Fibroblast of lung (primary cell): ENCODE data around the gene CLN5. TPM values are rescaled to one million over a fixed set of nuclear protein-coding genes. Genes with fewer than 3 reads are reported as not detected.

Experiments
- DNase-seq, 2 donors: peaks; one replicate each; pipeline versions ENCODE4 v3.0.0 to v3.0.0-alpha.2; 2010; ENCODE audit warnings: low read depth in 2 of 2
- H2AFZ ChIP-seq: 2 replicates; pipeline ENCODE4 v1.5.1; 2012; ENCODE audit warnings: low read length, control low read depth, inconsistent platforms
- H3K27ac ChIP-seq: 2 replicates; pipeline ENCODE4 v1.5.1; 2011; ENCODE audit warnings: low read length, control low read depth; ENCODE audit not compliant: insufficient read depth
- H3K27me3 ChIP-seq: 2 replicates; pipeline ENCODE4 v1.5.1; 2011; ENCODE audit warnings: mild to moderate bottlenecking, low read length; ENCODE audit not compliant: control insufficient read depth, insufficient read depth
- H3K36me3 ChIP-seq: 2 replicates; pipeline ENCODE4 v1.5.1; 2011; ENCODE audit warnings: low read length; ENCODE audit not compliant: control insufficient read depth, insufficient read depth
- H3K4me1 ChIP-seq: 2 replicates; pipeline ENCODE4 v1.5.1; 2011; ENCODE audit warnings: low read length; ENCODE audit not compliant: control insufficient read depth, insufficient read depth; ENCODE audit errors: extremely low read depth
- H3K4me2 ChIP-seq: 2 replicates; pipeline ENCODE4 v1.5.1; 2011; ENCODE audit warnings: low read length, control low read depth; ENCODE audit not compliant: insufficient read depth; ENCODE audit errors: extremely low read depth
- H3K4me3 ChIP-seq, 4 experiments: fragments of 200-600 bp in 1 of 4; sonication (generic) in 1 of 4; replicated peaks in 1 of 4; 2 replicates each; pipeline ENCODE4 v1.5.1; 2011 to 2016; ENCODE audit warnings: low read length in 4 of 4, low read depth in 3 of 4, mild to moderate bottlenecking in 3 of 4, control low read depth in 2 of 4, inconsistent platforms in 1 of 4, mixed read lengths in 1 of 4; ENCODE audit not compliant: insufficient read depth in 1 of 4; ENCODE audit errors: control extremely low read depth in 1 of 4
- H3K79me2 ChIP-seq: 2 replicates; pipeline ENCODE4 v1.5.1; 2012; ENCODE audit warnings: mild to moderate bottlenecking, low read length, inconsistent platforms; ENCODE audit not compliant: control insufficient read depth, insufficient read depth
- H3K9ac ChIP-seq: 2 replicates; pipeline ENCODE4 v1.5.1; 2011; ENCODE audit warnings: mild to moderate bottlenecking, low read length, control low read depth; ENCODE audit not compliant: insufficient read depth
- H3K9me3 ChIP-seq: 2 replicates; pipeline ENCODE4 v1.5.1; 2012; ENCODE audit warnings: low read depth, low read length; ENCODE audit not compliant: control insufficient read depth, insufficient read depth
- H4K20me1 ChIP-seq: 2 replicates; pipeline ENCODE4 v1.5.1; 2011; ENCODE audit warnings: low read length; ENCODE audit not compliant: control insufficient read depth, insufficient read depth; ENCODE audit errors: extremely low read depth
- CTCF ChIP-seq, 2 donors: IDR thresholded peaks in 1 of 2; conservative IDR thresholded peaks in 1 of 2; 1 replicate in 1 of 2; 2 replicates in 1 of 2; pipeline ENCODE4 v1.5.1; 2011 to 2012; ENCODE audit warnings: low read length in 2 of 2, control low read depth in 1 of 2, inconsistent platforms in 1 of 2, low read depth in 1 of 2, mild to moderate bottlenecking in 1 of 2
- EZH2 ChIP-seq: IDR thresholded peaks from 2 replicates; pipeline ENCODE4 v1.5.1; 2012; ENCODE audit warnings: low read length, control low read depth, mild to moderate bottlenecking; ENCODE audit errors: missing control alignments
- polyA plus RNA-seq, 2 donors: library from polyadenylated mRNA; depleted of rRNA in 1 of 2; stranded (reverse) in 1 of 2; unstranded in 1 of 2; fragments of >200 nt; gene quantifications; 2 replicates each; pipeline ENCODE4 v1.2.1, GENCODE V29; 2011 to 2012; ENCODE audit warnings: missing spikeins in 1 of 2
- total RNA-seq: library from RNA; depleted of rRNA; stranded (reverse); fragments of >200 nt; gene quantifications from 2 replicates; pipeline ENCODE4 v1.2.1, GENCODE V29; 2014

CLN5 gene
- total and polyA plus RNA-seq, 2 donors (not counting 1 experiment from before 2014, with no cell fraction given) = 30.0 to 37.8 TPM

- Histone ChIP-seq H4K20me1 (no peaks in the 10 kb centered on the region), H3K4me1 (no peaks in the 10 kb centered on the region), H3K27ac (no peak overlapping the region), H3K4me2 (no peak overlapping the region), H2AFZ (no peak overlapping the region), H3K36me3 (no peaks in the 10 kb centered on the region), H3K9ac (no peak overlapping the region), H3K27me3 (peaks cover 4% of the 10 kb centered on the region), H3K4me3 (no peak overlapping the region), H3K79me2 (no peaks in the 10 kb centered on the region), H3K9me3 (no peaks in the 10 kb centered on the region)
- TF ChIP-seq CTCF (conservative IDR thresholded peaks at IDR 0.05 in 1 of 2, IDR thresholded peaks at IDR 0.05 in 1 of 2; ENCODE audit: low read depth in 1 of 2, low read length in 2 of 2) = no peak
- no peak for TF ChIP-seq EZH2
- DNase-seq = no peak
Observed at GRCh38 chr13:76973920-76974617, 17.8 kb upstream of the CLN5 start.

GRCh38 chr13:76974618-76974975, 17.3 kb upstream of the CLN5 start:
- H3K27me3 ChIP-seq = peaks cover 4% of the 10 kb centered on the region
- no peak overlapping the region for H3K4me3 ChIP-seq
- H3K4me2 ChIP-seq = no peak overlapping the region
- no peaks in the 10 kb centered on the region for H3K79me2 ChIP-seq
- no peaks in the 10 kb centered on the region for H3K4me1 ChIP-seq
- H2AFZ ChIP-seq = no peak overlapping the region
- H3K9ac ChIP-seq = no peak overlapping the region
- no peaks in the 10 kb centered on the region for H3K36me3 ChIP-seq
- no peaks in the 10 kb centered on the region for H3K9me3 ChIP-seq
- TF ChIP-seq EZH2 = no peak
- no peak for TF ChIP-seq CTCF (conservative IDR thresholded peaks at IDR 0.05 in 1 of 2, IDR thresholded peaks at IDR 0.05 in 1 of 2; ENCODE audit: low read depth in 1 of 2, low read length in 2 of 2)
- no peak for DNase-seq
- H4K20me1 ChIP-seq = no peaks in the 10 kb centered on the region
- no peak overlapping the region for H3K27ac ChIP-seq

- H3K4me1 ChIP-seq = no peaks in the 10 kb centered on the region
- H3K4me3 ChIP-seq = no peak overlapping the region
- peaks cover 4% of the 10 kb centered on the region for H3K27me3 ChIP-seq
- no peak overlapping the region for H3K27ac ChIP-seq
- DNase-seq = no peak
- no peak overlapping the region for H3K4me2 ChIP-seq
- H4K20me1 ChIP-seq = no peaks in the 10 kb centered on the region
- no peak overlapping the region for H3K9ac ChIP-seq
- H3K79me2 ChIP-seq = no peaks in the 10 kb centered on the region
- H3K9me3 ChIP-seq = no peaks in the 10 kb centered on the region
- no peaks in the 10 kb centered on the region for H3K36me3 ChIP-seq
- no peak overlapping the region for H2AFZ ChIP-seq
- no peak for TF ChIP-seq CTCF (conservative IDR thresholded peaks at IDR 0.05 in 1 of 2, IDR thresholded peaks at IDR 0.05 in 1 of 2; ENCODE audit: low read depth in 1 of 2, low read length in 2 of 2)
- no peak for TF ChIP-seq EZH2
Observed at GRCh38 chr13:76975863-76976262, 16.0 kb upstream of the CLN5 start.
